CD14-positive monocyte (primary cell): ENCODE results near the gene QPCTL. TPM values are rescaled to one million over a fixed set of nuclear protein-coding genes. Genes with fewer than 3 reads are reported as not detected.
A peak's percentile ranks its signal among the peaks of the same experiment; 100 is the strongest.

Source experiments
- DNase-seq, 3 donors: peaks; one replicate each; pipeline ENCODE4 v3.0.0-alpha.2; 2011 to 2022
- H2AFZ ChIP-seq: 2 replicates; pipeline ENCODE4 v1.6.0; 2012; ENCODE audit warnings: mild to moderate bottlenecking, low read depth, low read length, inconsistent platforms; ENCODE audit not compliant: insufficient read depth, poor library complexity, severe bottlenecking
- H3K27ac ChIP-seq, 2 donors: 1 replicate in 1 of 2; 2 replicates in 1 of 2; pipeline ENCODE4 v1.5.1; 2012 to 2013; ENCODE audit warnings: low read length in 2 of 2, control low read depth in 1 of 2, inconsistent platforms in 1 of 2, low read depth in 1 of 2, mild to moderate bottlenecking in 1 of 2
- H3K27me3 ChIP-seq, 2 donors: one replicate each; pipeline versions ENCODE4 v1.6.0 to v1.6.1; 2011 to 2013; ENCODE audit warnings: low read length in 2 of 2; ENCODE audit not compliant: control insufficient read depth in 2 of 2, insufficient read depth in 2 of 2
- H3K36me3 ChIP-seq, 2 donors: replicated peaks in 1 of 2; 1 replicate in 1 of 2; 2 replicates in 1 of 2; pipeline versions ENCODE4 v1.5.1 to v1.6.1; 2012 to 2013; ENCODE audit warnings: low read length in 2 of 2, control low read depth in 1 of 2, inconsistent platforms in 1 of 2, mild to moderate bottlenecking in 1 of 2; ENCODE audit not compliant: insufficient read depth in 2 of 2, control insufficient read depth in 1 of 2
- H3K4me1 ChIP-seq, 2 donors: 1 replicate in 1 of 2; 2 replicates in 1 of 2; pipeline versions ENCODE4 v1.5.1 to v1.6.1; 2012 to 2013; ENCODE audit warnings: low read length in 2 of 2, control low read depth in 1 of 2, inconsistent platforms in 1 of 2, mild to moderate bottlenecking in 1 of 2, moderate library complexity in 1 of 2; ENCODE audit not compliant: insufficient read depth in 2 of 2, control insufficient read depth in 1 of 2
- H3K4me2 ChIP-seq: replicated peaks from 2 replicates; pipeline ENCODE3; 2012; ENCODE audit warnings: low read length, moderate library complexity, mild to moderate bottlenecking; ENCODE audit not compliant: poor library complexity, severe bottlenecking; ENCODE audit errors: extremely low read depth
- H3K4me3 ChIP-seq, 3 experiments: fragments of 200-600 bp in 1 of 3; sonication (generic) in 1 of 3; replicated peaks in 1 of 3; 1 replicate in 2 of 3; 2 replicates in 1 of 3; pipeline ENCODE4 v1.5.1; 2011 to 2013; ENCODE audit warnings: low read length in 3 of 3, mild to moderate bottlenecking in 3 of 3, control low read depth in 2 of 3, low read depth in 2 of 3, inconsistent platforms in 1 of 3, moderate library complexity in 1 of 3
- H3K79me2 ChIP-seq: 2 replicates; pipeline ENCODE4 v1.6.0; 2012; ENCODE audit warnings: mild to moderate bottlenecking, control low read depth, inconsistent platforms, low read length, moderate library complexity; ENCODE audit not compliant: insufficient read depth
- H3K9ac ChIP-seq: 2 replicates; pipeline ENCODE4 v1.6.0; 2017; ENCODE audit warnings: low read length, mild to moderate bottlenecking; ENCODE audit not compliant: insufficient read depth, poor library complexity, severe bottlenecking
- H3K9me3 ChIP-seq, 2 donors: replicated peaks in 1 of 2; 1 replicate in 1 of 2; 2 replicates in 1 of 2; pipeline versions ENCODE4 v1.5.1 to v1.6.1; 2012 to 2013; ENCODE audit warnings: low read length in 2 of 2, control low read depth in 1 of 2; ENCODE audit not compliant: control insufficient read depth in 1 of 2, insufficient read depth in 1 of 2
- H4K20me1 ChIP-seq: 2 replicates; pipeline ENCODE4 v1.6.0; 2012; ENCODE audit warnings: mild to moderate bottlenecking, low read length, control low read depth, moderate library complexity; ENCODE audit not compliant: insufficient read depth
- H3K27ac Mint-ChIP-seq, 7 donors: one replicate each; pipeline ENCODE4 v1.8.0; 2020; ENCODE audit warnings: mild to moderate bottlenecking in 7 of 7, mixed read lengths in 7 of 7, moderate library complexity in 6 of 7, inconsistent platforms in 2 of 7
- H3K27me3 Mint-ChIP-seq, 3 donors: one replicate each; pipeline ENCODE4 v1.8.0; 2021 to 2022; ENCODE audit warnings: low read depth in 3 of 3, mild to moderate bottlenecking in 3 of 3, mixed read lengths in 3 of 3, moderate library complexity in 3 of 3, inconsistent platforms in 1 of 3
- H3K36me3 Mint-ChIP-seq, 2 donors: one replicate each; pipeline ENCODE4 v1.8.0; 2020; ENCODE audit warnings: mixed read lengths in 2 of 2, inconsistent platforms in 1 of 2, mild to moderate bottlenecking in 1 of 2
- H3K4me1 Mint-ChIP-seq: one replicate; pipeline ENCODE4 v1.8.0; 2020; ENCODE audit warnings: mild to moderate bottlenecking, mixed read lengths
- H3K4me3 Mint-ChIP-seq, 2 donors: one replicate each; pipeline ENCODE4 v1.8.0; 2020; ENCODE audit warnings: mild to moderate bottlenecking in 2 of 2, mixed read lengths in 2 of 2, moderate library complexity in 1 of 2
- H3K9me3 Mint-ChIP-seq, 7 donors: one replicate each; pipeline ENCODE4 v1.8.0; 2020 to 2022; ENCODE audit warnings: mixed read lengths in 7 of 7, mild to moderate bottlenecking in 6 of 7, moderate library complexity in 6 of 7, inconsistent platforms in 2 of 7
- CTCF ChIP-seq: fragments of 200-600 bp; IDR thresholded peaks from one replicate; pipeline ENCODE4 v1.8.0; 2022; ENCODE audit warnings: antibody characterized with exemption, mild to moderate bottlenecking
- WGBS: methylation state at CpG from one replicate; pipeline ENCODE4 v1.1.5; 2013; ENCODE audit warnings: missing lambda C conversion rate; ENCODE audit not compliant: insufficient coverage; 5-methylcytosine and 5-hydroxymethylcytosine counted together
- intact Hi-C, 2 donors: fragments of 100-400 bp; cut with micrococcal nuclease; formaldehyde crosslinking; loops; one replicate each; pipeline versions ENCODE4 v1.15.0 to v1.15.1; 2023
- polyA plus RNA-seq, 3 donors: library from polyadenylated mRNA; depleted of rRNA in 1 of 3; unstranded in 2 of 3; stranded (reverse) in 1 of 3; fragments of 300-500 nt in 2 of 3; fragments of >200 nt in 1 of 3; fragmentation: Illumina TruSeq in 2 of 3; gene quantifications; 1 replicate in 2 of 3; 2 replicates in 1 of 3; pipeline ENCODE4 v1.2.3, GENCODE V29; 2012 to 2021

The QPCTL gene
- polyA plus RNA-seq, 3 donors, result 0.46 to 3.0 (median 0.90) TPM

GRCh38 chr19:45664575-45664974 is 27.9 kb upstream of the QPCTL start:
- no peaks in the 10 kb centered on the region for H4K20me1 ChIP-seq
- H3K27me3 ChIP-seq, result peaks cover 17 to 31% of the 10 kb centered on the region in 2 donors
- 95% methylated on average over 7 of the region's 7 CpGs for WGBS
- H3K27ac Mint-ChIP-seq, result no peak overlapping the region
- no peaks in the 10 kb centered on the region for H3K9me3 ChIP-seq
- peaks cover 28% of the 10 kb centered on the region for H3K4me1 Mint-ChIP-seq
- peaks cover 3 to 9% of the 10 kb centered on the region in 2 donors for H3K36me3 Mint-ChIP-seq
- intact Hi-C loops, result no loop called here
- no peak overlapping the region for H2AFZ ChIP-seq
- no peaks in the 10 kb centered on the region for H3K36me3 ChIP-seq
- no peak overlapping the region for H3K4me2 ChIP-seq
- H3K27ac ChIP-seq, result no peak overlapping the region
- peak overlapping the region in 1 of 2 donors; percentile 16 for H3K4me3 Mint-ChIP-seq
- DNase-seq, result no peak
- peaks cover 42 to 68% (median 52%) of the 10 kb centered on the region in 3 donors for H3K27me3 Mint-ChIP-seq
- TF ChIP-seq CTCF, result no peak
- no peak overlapping the region for H3K9ac ChIP-seq
- H3K79me2 ChIP-seq, result no peaks in the 10 kb centered on the region
- no peak overlapping the region for H3K4me3 ChIP-seq
- peaks cover 17 to 27% of the 10 kb centered on the region in 2 donors for H3K4me1 ChIP-seq
- peaks cover 0 to 18% (median 3%) of the 10 kb centered on the region in 7 donors for H3K9me3 Mint-ChIP-seq

GRCh38 chr19:45667620-45668341 is 24.7 kb upstream of the QPCTL start, which contains the start of gene GIPR:
GIPR (plus strand) TSS chr19:45668221; CDS start chr19:45669521, 1,300 bp downstream.
- H3K36me3 Mint-ChIP-seq, result peaks cover 8 to 12% of the 10 kb centered on the region in 2 donors
- peak; percentile 60 to 88 (median 74) for DNase-seq
- 15% methylated on average over 10 of the region's 15 CpGs for WGBS
- no peak within 1 kb of the TSS for H3K27ac ChIP-seq
- H3K4me2 ChIP-seq, result peak within 1 kb of the TSS; percentile 77
- H4K20me1 ChIP-seq, result no peaks in the 10 kb centered on the region
- no peaks in the 10 kb centered on the region for H3K36me3 ChIP-seq
- H3K27me3 Mint-ChIP-seq, result peaks cover 62 to 75% (median 67%) of the 10 kb centered on the region in 3 donors
- H3K9me3 Mint-ChIP-seq, result peaks cover 0 to 34% (median 13%) of the 10 kb centered on the region in 7 donors
- TF ChIP-seq CTCF, result no peak
- H3K4me1 Mint-ChIP-seq, result peaks cover 43% of the 10 kb centered on the region
- H3K27ac Mint-ChIP-seq, result peak within 1 kb of the TSS in 5 of 7 donors; percentile 10 to 84 (median 54)
- H3K9me3 ChIP-seq, result no peaks in the 10 kb centered on the region
- H3K9ac ChIP-seq, result peak within 1 kb of the TSS; percentile 8
- no peaks in the 10 kb centered on the region for H3K79me2 ChIP-seq
- peaks cover 26 to 60% of the 10 kb centered on the region in 2 donors for H3K27me3 ChIP-seq
- H3K4me1 ChIP-seq, result peaks cover 29 to 44% of the 10 kb centered on the region in 2 donors
- peak within 1 kb of the TSS in 2 of 3 experiments; percentile 30 to 69 for H3K4me3 ChIP-seq
- intact Hi-C loops, result no loop called here
- peak within 1 kb of the TSS; percentile 78 for H2AFZ ChIP-seq
- peak within 1 kb of the TSS; percentile 67 to 89 for H3K4me3 Mint-ChIP-seq
